ENCODE measurements around the gene RUNX1. TPM values are rescaled to one million over a fixed set of nuclear protein-coding genes. Genes with fewer than 3 reads are reported as not detected.
"Not testable (repeated sequence)": the region's sequence is repeated elsewhere in the genome, so short reads cannot be mapped to it uniquely, and the experiment has no call there.

RUNX1 gene
- total RNA-seq, 1 donor from 2014 or later: 0.51 TPM

DNA sequence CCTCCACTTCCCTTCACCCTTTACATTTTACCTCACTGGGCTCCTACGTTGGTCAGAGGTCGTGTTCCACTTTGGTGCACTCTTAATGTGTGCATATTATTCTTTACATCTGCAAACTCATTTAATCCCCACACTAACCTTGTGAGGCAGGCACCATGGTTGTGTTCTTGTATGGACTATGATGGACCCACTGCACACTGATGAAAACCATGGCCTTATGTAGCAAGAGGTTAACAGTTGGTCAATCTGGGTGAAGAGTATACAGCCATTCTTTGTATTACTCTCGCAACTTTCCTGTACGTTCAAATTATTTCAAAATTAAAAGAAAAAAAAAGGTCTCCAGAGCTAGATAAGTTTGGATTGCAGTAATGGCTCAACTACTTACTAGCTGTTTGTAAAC lies 78.5 kb downstream of the RUNX1 start:
- DNase-seq (ENCODE audit: low read depth in 2 of 2): no peak

DNA sequence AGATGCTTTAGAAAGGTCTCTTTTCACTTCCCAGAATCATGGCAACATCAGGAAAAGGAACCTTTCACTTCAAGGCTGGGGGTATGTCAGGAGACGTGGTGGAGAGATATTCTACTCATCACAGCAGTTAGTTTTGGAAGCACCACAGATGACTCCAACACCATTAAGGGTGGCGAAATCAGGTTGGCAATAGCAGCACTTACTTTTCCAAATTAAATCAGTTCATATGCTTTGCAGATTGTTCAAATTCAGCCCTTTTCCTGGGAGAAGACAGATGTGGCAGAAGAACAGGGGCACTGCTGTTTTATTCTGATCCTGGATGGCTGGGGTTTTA lies 79.0 kb downstream of the RUNX1 start:
- no peak for DNase-seq (ENCODE audit: low read depth in 2 of 2)

GRCh38 chr21:34969423-34970166 lies 79.5 kb downstream of the RUNX1 start:
- no peak for DNase-seq (ENCODE audit: low read depth in 2 of 2)

- no peak for DNase-seq (ENCODE audit: low read depth in 2 of 2)
These were observed 80.4 kb downstream of the RUNX1 start for GRCh38 chr21:34968414-34969333.

DNA sequence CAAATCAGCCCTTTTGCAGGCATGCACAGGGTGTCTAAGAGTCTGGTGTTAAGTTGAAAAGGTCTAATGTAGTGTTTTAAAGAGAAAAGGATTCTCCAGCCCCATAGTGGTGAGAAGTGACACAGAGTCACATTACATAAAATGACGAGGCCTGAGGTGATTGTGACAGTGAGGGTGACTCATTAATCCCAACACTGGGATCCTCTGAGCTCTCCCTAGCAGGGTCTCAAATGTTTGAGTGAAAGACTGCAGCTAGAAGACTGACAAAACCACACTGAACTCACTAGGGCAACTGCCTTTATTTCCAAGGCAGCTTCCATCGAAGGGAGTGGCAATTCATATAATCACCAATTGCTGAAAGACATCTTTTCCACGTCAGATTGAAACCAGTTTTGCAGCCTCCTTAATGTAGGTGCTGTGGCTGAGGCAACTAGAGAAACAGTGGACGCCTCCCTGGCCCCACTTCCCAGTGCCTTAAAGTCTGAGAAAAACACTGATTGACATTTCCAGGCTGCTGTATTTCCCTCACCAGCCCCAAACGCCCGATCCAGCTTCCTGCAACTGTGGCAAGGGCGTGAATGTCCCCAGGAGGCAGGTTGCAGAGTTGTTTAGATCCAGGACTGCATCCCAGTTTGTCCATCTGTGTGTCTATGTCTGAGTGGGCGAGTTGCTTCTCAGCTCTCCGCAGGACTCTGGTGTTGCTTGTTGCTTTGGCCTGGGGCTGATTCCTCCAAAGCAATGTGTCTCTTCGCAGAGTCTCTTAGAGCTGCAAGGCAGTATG lies 81.4 kb downstream of the RUNX1 start:
- peak in 1 of 2 donors; percentile 9 for DNase-seq (ENCODE audit: low read depth in 2 of 2)

GRCh38 chr21:34966881-34967280 lies 82.2 kb downstream of the RUNX1 start:
- DNase-seq (ENCODE audit: low read depth in 2 of 2): not testable (repeated sequence)

DNA sequence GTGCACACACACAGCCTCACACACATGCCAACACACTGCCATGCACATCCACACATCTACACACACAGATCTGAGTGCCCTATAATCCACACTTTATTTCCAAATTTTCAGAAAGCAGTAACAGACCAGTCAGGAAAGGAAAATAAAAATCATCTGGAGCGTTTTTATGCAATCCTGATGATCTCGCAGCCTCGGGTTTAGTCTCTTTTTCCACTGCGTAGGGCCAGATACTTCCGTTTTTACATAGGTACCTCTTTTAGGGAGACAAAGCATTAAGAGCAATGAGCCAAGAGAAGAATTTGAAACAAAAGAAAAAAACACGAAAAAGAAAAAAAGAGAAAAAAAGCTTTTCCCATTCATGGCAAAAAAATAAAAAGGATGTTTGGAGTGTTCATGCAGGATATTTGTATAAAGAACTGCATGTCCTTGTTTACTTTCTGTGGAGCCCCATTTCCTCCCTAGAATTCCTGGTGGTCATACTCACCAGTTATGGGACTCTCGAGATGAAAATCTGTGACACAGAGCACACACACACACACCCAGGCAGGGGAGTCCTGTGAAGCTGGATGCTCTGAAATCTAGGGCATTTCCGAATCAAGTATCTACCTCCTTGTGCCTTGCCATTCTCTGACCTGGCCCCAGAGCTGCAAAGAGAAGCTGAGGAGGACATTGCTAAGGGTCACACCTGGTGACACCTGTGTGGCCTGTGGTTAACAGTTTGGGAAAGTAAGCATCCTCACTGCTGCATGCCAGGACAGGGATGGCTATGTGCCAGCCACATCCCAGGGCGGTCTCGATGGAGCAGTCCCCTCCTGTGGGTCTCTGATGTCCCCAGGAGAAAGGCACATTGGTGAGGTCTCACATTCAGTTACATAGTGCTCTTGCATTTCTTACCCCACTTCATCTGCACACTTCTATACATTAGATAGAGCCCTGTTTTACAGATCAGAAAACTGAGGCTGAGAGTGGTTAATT lies 83.6 kb downstream of the RUNX1 start:
- peak; percentile 24 to 47 for DNase-seq (ENCODE audit: low read depth in 2 of 2)

DNA sequence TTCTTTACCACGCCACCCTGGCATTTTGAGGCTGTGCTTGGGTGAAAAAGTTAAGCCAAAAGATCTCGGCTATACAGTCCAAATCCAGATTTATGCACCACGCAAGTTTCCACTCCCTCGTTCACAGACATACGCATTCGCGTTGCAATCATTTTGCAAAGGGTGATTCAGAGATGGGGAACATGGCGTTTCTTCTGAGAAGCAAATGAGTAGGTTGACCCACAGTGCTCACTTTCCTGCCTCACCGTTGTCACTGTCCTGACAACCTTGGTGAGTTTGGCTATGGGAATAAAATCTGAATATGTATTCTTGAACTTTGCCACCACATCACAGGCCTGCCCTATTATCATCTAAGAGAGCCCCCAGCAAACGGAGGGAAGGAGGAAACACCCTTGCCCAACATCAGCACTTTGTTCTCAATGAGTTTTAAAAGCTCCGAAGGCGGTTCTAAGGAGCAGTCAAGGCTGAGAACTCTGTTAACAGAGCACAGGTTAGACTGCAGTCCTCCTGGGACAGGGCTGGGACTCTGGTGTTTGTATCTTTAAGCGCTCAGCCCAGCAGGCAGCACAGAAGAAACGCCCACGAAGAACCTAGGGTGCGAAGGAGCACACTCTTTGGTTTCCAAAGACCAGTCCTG lies 86.4 kb downstream of the RUNX1 start:
- no peak for DNase-seq (ENCODE audit: low read depth in 2 of 2)

GRCh38 chr21:34962136-34962535 lies 87.0 kb downstream of the RUNX1 start:
- DNase-seq (ENCODE audit: low read depth in 2 of 2): no peak

- DNase-seq (ENCODE audit: low read depth in 2 of 2): no peak
These were observed 88.4 kb downstream of the RUNX1 start for GRCh38 chr21:34960687-34961086.

GRCh38 chr21:34959607-34960006 lies 89.5 kb downstream of the RUNX1 start:
- no peak for DNase-seq (ENCODE audit: low read depth in 2 of 2)

GRCh38 chr21:34958040-34958439 lies 91.1 kb downstream of the RUNX1 start:
- no peak for DNase-seq (ENCODE audit: low read depth in 2 of 2)

- no peak for DNase-seq (ENCODE audit: low read depth in 2 of 2)
These were observed 92.4 kb downstream of the RUNX1 start for GRCh38 chr21:34956416-34957316.

GRCh38 chr21:34953950-34954349 lies 95.2 kb downstream of the RUNX1 start:
- no peak for DNase-seq (ENCODE audit: low read depth in 2 of 2)

DNA sequence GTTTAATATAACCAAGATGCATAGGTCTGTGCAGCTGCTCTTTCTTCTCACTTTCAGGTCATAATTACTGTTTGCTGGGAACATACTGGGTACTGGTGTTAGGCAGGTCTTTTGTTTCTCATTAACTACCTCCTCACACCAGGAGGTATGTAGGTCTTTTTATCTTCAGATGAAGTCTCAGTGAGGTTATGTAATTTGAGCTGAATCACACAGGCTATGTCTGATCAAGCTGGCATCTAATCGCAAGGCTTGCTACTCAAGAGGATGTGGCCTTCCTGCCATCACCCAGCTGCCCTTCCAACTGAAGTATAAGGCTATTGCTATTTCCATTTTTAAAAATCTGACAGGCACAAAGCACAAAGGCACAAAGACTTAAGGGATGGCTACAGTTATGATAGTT lies 96.4 kb downstream of the RUNX1 start:
- DNase-seq (ENCODE audit: low read depth in 2 of 2): no peak

GRCh38 chr21:34951868-34952267 lies 97.2 kb downstream of the RUNX1 start:
- not testable (repeated sequence) for DNase-seq (ENCODE audit: low read depth in 2 of 2)

DNA sequence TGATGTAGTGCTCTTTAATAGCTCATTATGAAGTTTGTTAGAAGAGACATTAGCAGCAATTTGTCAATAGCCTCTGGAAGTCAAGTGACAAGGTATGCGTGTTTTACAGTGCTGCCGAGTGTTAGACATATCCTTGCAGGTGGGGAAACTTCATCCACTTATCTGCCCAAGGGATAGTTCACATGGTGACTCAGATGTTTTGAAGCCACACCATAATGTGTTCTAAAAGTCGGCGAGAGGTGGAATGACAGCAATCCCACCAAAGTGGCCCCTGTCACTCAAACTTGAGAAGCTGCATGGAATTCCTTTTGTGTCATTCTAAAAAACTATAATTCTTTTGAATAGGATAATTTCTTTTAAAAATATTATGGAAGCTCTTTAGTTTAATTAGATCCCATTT lies 98.1 kb downstream of the RUNX1 start:
- no peak for DNase-seq (ENCODE audit: low read depth in 2 of 2)

DNA sequence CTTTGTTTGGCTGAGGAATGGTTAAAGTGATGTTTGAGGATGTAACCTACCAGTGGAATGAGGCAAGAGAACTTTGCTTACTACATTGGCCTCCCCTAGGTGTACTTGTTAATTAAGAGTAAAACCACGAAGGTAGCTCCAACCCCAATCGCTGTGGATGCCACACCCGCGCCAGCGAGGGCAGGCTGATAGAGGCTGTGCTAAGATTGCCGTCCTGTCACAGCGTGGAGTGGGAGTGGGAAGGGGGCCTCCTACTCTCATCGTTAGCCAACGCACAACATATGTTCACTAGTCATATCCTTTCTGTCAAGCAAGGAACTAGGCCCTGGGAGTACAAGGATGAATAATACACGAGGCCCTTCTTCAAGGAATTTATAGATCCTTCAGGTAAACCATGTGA lies 99.6 kb downstream of the RUNX1 start:
- no peak for DNase-seq (ENCODE audit: low read depth in 2 of 2)

DNA sequence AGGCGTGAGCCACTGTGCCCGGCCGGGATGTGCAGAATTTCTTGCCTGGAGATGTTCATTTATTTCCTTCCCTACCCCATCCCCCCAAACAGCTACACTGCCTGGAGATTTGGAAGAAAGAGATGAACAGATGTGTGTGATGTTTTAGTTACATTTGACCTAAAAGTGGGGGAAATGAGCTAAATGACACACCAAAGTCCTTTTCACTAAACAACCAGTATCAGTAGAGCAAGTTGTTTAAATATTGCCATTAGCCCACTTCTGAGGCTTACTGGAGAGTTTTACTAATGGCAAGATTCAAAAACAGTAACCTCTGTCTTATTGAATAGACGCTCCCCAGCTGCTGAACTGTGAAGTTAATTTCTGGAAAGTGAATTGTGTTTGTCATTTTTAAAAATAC lies 100.1 kb downstream of the RUNX1 start:
- DNase-seq (ENCODE audit: low read depth in 2 of 2): no peak

All from dermis microvascular lymphatic vessel endothelial cell (primary cell).